GM21447 (cell line): ENCODE measurements around the gene SPINT4.
"Not testable (repeated sequence)": the region's sequence is repeated elsewhere in the genome, so short reads cannot be mapped to it uniquely, and the experiment has no call there.

Source experiments
- ATAC-seq: cut with Tn5 transposase; IDR thresholded peaks from one replicate; pipeline ENCODE4 v1.9.1; 2021; ENCODE audit not compliant: unreplicated experiment

SPINT4 gene

GRCh38 chr20:45722047-45722446 is at the start of gene SPINT4:
Gene SPINT4 (plus strand): TSS chr20:45722347. CDS start chr20:45722368, 21 bp downstream.
- ATAC-seq, result no peak

DNA sequence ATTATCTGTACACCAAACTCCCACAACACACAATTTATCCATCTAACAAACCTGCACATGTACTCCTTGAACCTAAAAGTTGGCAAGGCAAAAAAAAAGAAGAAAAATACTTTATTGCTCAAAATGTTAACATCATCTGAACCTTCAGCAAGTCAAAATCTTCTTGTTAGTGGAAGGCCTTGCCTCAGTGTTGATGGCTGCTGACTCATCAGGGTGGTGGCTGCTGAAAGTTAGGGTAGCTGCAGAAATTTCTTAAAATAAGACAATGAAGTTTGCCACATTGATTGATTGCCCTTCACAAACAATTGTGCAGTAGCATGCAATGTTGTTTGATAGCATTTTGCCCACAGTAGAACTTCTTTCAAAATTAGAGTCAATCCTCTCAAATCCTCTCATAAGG is 49.4 kb upstream of the SPINT4 start:
- no peak for ATAC-seq

GRCh38 chr20:45679650-45680049 is 42.5 kb upstream of the SPINT4 start:
- ATAC-seq, result no peak

DNA sequence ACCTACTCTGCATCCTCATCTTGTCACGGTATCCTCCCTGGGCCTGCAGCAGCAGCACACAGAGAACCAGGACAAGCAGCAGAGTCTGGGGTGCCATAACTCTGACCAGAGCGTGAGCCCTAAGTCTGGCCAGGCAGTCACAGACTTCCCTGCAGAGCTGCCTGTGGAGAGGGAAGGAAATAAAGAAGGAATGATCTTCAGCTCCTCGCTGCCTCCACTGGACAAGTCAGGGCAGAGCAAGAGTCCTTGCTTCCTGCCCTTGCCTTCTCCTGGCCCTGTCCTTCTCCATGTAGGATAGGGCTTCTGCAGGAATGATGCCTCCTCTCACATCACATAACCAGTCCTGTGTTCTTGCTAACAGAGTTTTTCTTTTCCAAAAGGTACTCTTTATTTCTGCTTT is 36.3 kb upstream of the SPINT4 start:
- ATAC-seq, result no peak

DNA sequence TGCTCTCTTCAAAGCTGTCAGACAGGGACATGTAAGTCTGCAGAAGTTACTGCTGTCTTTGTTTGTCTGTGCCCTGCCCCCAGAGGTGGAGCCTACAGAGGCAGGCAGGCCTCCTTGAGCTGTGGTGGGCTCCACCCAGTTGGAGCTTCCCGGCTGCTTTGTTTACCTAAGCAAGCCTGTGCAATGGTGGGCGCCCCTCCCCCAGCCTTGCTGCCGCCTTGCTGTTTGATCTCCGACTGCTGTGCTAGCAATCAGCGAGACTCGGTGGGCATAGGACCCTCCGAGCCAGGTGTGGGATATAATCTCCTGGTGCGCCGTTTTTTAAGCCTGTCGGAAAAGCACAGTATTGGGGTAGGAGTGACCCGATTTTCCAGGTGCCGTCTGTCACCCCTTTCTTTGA is 28.8 kb upstream of the SPINT4 start:
- not testable (repeated sequence) for ATAC-seq

DNA sequence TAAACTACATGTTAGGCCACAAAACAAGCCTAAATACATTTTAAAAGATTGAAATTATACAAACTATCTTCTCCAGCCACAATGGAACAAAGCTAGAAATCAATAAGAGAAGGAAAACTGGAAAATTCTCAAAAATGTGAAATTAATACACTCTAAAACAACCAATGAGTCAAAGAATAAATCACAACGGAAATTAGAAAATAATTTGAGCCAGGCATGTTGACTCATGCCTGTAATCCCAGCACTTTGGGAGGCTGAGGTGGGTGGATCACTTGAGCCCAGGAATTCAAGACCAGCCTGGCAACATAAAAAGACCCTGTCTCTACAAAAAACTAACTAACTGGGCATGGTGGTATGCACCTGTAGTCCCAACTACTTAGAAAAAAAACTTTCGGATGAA is 26.7 kb upstream of the SPINT4 start:
- no peak for ATAC-seq

GRCh38 chr20:45701104-45701503 is 21.0 kb upstream of the SPINT4 start:
- no peak for ATAC-seq

DNA sequence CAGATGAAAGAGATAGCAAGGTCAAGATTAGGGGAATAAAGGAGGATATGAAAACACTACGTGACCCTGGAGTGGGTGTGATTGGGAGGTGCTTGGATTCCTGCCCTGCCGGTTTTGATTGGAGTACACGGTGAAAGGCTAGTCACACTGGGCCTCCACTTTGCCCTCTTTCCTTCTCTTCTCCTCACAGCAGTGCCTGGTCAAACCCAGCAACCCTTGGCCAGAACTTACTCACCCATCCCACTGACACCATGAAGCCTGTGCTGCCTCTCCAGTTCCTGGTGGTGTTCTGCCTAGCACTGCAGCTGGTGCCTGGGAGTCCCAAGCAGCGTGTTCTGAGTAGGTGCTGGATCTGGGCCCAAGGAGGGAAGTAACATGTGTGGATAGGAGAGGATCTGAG is 20.3 kb upstream of the SPINT4 start, which contains the start of gene WFDC13:
Gene WFDC13, plus strand, starts transcription at position 166 of the 400 bp plus-strand sequence. Its CDS starts 86 bp downstream, at position 252.
- no peak for ATAC-seq

- ATAC-seq, result no peak
Measured at GRCh38 chr20:45704969-45705637, 17.0 kb upstream of the SPINT4 start, which contains the start of gene WFDC10B. Gene WFDC10B (minus strand): TSS chr20:45705019. CDS start chr20:45685992, 19,027 bp downstream.

DNA sequence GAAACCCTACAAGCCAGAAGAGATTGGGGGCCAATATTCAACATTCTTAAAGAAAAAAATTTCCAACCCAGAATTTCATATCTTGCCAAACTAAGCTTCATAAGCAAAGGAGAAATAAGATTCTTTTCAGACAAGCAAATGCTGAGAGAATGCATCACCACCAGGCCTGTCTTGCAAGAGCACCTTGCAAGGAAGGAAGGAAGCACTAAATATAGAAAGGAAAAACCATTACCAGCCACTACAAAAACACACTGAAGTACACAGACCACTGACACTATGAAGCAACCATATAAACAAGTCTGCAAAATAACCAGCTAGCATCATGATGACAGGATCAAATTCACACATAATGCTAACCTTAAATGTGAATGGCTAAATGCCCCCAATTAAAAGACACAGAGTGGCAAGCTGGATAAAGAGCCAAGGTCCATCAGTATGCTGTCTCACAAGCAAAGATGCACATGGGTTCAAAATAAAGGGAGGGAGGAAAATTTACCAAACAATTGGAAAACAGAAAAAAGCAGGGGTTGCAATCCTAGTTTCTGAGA is 5.9 kb upstream of the SPINT4 start:
- not testable (repeated sequence) for ATAC-seq

GRCh38 chr20:45725134-45725533 is 3.0 kb downstream of the SPINT4 start:
- ATAC-seq, result no peak

- no peak for ATAC-seq
Measured at GRCh38 chr20:45727044-45727443, 4.9 kb downstream of the SPINT4 start.

DNA sequence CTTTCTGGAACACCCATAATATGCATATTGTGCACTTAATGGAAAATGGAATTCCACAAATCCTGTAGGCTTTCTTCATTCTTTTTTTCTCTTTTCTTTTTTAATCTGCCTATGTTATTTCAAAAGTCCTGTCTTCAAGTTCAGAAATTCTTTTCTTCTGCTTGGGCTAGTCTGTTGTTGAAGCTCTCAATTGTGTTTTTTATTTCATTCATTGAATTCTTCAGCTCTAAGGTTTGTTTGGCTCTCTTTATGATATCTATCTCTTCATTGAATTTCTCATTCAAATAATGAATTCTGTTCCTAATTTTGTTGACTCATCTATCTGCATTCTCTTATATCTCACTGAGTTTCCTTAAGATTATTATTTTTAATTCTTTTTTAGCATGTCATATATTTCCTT is 10.1 kb downstream of the SPINT4 start:
- no peak for ATAC-seq

GRCh38 chr20:45735552-45735951 is 13.4 kb downstream of the SPINT4 start:
- no peak for ATAC-seq

DNA sequence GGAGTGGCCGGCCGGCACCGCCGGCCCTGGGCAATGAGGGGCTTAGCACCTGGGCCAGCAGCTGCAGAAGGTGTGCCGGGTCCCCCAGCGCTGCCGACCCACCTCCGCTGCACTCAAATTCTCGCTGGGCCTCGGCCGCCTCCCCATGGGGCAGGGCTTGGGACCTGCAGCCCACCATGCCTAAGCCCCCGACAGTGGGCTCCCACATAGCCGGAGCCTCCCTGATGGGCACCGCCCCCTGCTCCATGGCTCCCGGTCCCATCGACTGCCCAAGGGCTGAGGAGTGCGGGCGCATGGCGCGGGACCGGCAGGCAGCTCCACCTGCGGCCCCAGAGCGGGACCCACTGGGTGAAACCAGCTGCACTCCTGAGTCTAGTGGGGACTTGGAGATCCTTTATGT is 13.8 kb downstream of the SPINT4 start:
- no peak for ATAC-seq

- ATAC-seq, result no peak
Measured at GRCh38 chr20:45742596-45742995, 20.4 kb downstream of the SPINT4 start.

GRCh38 chr20:45745015-45745414 is 22.9 kb downstream of the SPINT4 start:
- no peak for ATAC-seq

GRCh38 chr20:45751721-45752120 is 29.6 kb downstream of the SPINT4 start:
- ATAC-seq, result no peak

DNA sequence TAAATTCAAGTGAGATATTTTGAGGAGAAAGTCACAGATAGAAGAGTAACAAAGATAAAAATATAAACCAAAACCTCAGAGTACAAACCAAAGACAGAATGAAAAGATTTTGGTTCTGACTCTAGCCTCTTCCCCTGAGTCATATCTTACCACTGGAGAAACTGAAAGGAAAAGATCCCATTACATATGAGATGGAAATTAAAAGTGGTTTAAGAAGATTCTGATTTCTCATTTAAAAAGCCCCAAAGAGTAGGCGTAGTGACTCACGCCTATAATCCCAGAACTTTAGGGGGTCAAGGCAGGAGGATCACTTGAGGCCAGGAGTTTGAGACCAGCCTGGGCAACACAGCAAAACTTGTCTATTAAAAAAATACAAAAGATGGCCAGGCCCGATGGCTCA is 30.6 kb downstream of the SPINT4 start:
- no peak for ATAC-seq

- ATAC-seq, result no peak
Measured at GRCh38 chr20:45758096-45758495, 35.9 kb downstream of the SPINT4 start.

DNA sequence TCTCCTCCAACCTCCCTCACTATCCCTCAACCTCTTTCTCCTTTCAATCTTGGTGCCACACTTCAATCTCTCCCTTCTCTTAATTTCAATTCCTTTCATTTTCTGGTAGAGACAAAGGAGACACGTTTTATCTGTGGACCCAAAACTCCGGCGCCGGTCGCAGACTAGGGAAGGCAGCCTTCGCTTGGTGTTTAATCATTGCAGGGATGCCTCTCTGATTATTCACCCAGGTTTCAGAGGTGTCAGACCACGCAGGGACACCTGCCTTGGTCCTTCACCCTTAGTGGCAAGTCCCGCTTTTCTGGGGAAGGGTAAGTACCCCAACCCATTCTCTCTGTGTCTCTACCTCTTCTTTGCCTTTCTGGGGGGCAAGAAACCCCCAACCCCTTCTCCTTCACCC is 37.8 kb downstream of the SPINT4 start:
- ATAC-seq, result not testable (repeated sequence)

GRCh38 chr20:45761966-45762365 is 39.8 kb downstream of the SPINT4 start:
- not testable (repeated sequence) for ATAC-seq
